VCaP (cell line): ENCODE results near the gene PJA2.
A peak's percentile ranks its signal among the peaks of the same experiment; 100 is the strongest.

Experiments used
- H3K27ac ChIP-seq: fragments of 450-650 bp; 2 replicates; pipeline ENCODE4 v1.5.1; 2017
- CTCF ChIP-seq: fragments of 450-650 bp; conservative IDR thresholded peaks from 2 replicates; pipeline ENCODE4 v1.5.1; 2017; ENCODE audit warnings: mild to moderate bottlenecking, moderate library complexity

PJA2 gene

GRCh38 chr5:109387408-109387974 lies 22.3 kb downstream of the PJA2 start:
- peak overlapping the region; percentile 26; the same call in 1 of the 2 replicates for H3K27ac ChIP-seq

GRCh38 chr5:109378095-109378494 lies 31.7 kb downstream of the PJA2 start:
- TF ChIP-seq CTCF, result no peak
- H3K27ac ChIP-seq, result no peak overlapping the region

More at GRCh38 chr5:109387408-109387974, 22.3 kb downstream of the PJA2 start:
- no peak for TF ChIP-seq CTCF

DNA sequence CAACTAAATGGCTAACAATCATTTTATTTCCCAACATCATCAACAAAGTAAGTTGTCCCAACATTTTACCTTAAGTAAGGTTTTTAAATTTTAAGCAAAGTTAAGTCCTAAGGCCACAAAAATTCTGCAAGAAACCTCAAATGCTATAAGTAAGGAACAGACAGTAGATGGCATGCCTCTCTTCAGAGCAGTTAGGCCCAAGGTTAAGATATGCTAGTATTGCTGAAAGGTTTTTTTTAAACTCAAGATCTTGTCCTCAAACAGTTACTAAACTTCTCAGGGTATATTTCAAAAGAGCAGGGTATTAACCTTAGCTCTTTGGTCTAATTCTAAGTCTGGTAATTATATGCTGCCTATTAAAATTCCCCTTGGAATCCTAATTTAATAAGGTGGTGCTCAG lies 35.1 kb downstream of the PJA2 start:
- H3K27ac ChIP-seq, result no peak overlapping the region
- 0 out of 2 replicates have a peak, but pooled peaks have one; percentile 10 for TF ChIP-seq CTCF

DNA sequence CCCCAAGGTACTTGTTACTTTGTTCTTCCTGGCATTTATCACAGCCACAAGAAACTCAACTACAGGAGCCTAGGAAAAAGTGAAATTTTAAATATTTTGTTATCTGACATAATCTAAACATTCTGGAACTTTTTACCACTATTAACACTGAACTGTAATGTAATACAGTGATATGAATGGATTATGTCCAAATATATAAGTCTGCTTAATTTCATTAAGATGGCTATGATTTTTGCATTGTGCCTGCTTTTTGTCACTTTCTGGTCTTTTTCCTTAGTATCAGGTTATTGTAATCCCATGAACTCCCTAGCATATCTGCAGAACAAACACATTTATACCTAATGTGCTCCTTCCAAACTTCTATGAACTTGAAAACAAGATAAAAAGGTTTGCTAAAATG lies 35.8 kb downstream of the PJA2 start:
- no peak overlapping the region for H3K27ac ChIP-seq
- no peak for TF ChIP-seq CTCF

- TF ChIP-seq CTCF, result no peak
- peak overlapping the region; percentile 28; the same call in 1 of the 2 replicates for H3K27ac ChIP-seq
Observed at GRCh38 chr5:109370343-109370742, 39.4 kb downstream of the PJA2 start.

- no peak for TF ChIP-seq CTCF
- H3K27ac ChIP-seq, result no peak overlapping the region
Observed at GRCh38 chr5:109365653-109366052, 44.1 kb downstream of the PJA2 start.

- TF ChIP-seq CTCF, result no peak
- H3K27ac ChIP-seq, result no peak overlapping the region
Observed at GRCh38 chr5:109364977-109365376, 44.8 kb downstream of the PJA2 start.
